Neural cell (in vitro differentiated cells): ENCODE measurements around the gene IL2RG.

Experiments
- CTCF ChIP-seq: fragments of 450-650 bp; IDR thresholded peaks from 2 replicates; pipeline ENCODE4 v1.5.1; 2014; ENCODE audit warnings: antibody characterized with exemption, mild to moderate bottlenecking, moderate library complexity; ENCODE audit not compliant: poor library complexity, severe bottlenecking
- EP300 ChIP-seq: fragments of 450-650 bp; conservative IDR thresholded peaks from 2 replicates; pipeline ENCODE4 v1.6.1; 2014; ENCODE audit warnings: antibody characterized with exemption, mild to moderate bottlenecking, moderate library complexity; ENCODE audit not compliant: poor library complexity, severe bottlenecking
- EZH2 ChIP-seq: fragments of 200-600, 300-800 bp; shearing (Covaris generic), sonication (generic); IDR thresholded peaks from 2 replicates; pipeline ENCODE4 v1.6.1; 2014; ENCODE audit warnings: antibody characterized with exemption, low read length, borderline replicate concordance, mild to moderate bottlenecking; ENCODE audit not compliant: insufficient read depth, poor library complexity, severe bottlenecking
- RAD21 ChIP-seq: fragments of 450-650 bp; conservative IDR thresholded peaks from 2 replicates; pipeline ENCODE4 v1.6.1; 2014; ENCODE audit warnings: antibody characterized with exemption, mild to moderate bottlenecking, moderate library complexity
- SMC3 ChIP-seq: fragments of 450-650 bp; conservative IDR thresholded peaks from 2 replicates; pipeline ENCODE4 v1.6.1; 2014; ENCODE audit warnings: antibody characterized with exemption, mild to moderate bottlenecking, moderate library complexity; ENCODE audit not compliant: poor library complexity

GRCh38 chrX:71109051-71109450, 2.3 kb downstream of the IL2RG start:
- no peak for TF ChIP-seq EP300
- no peak for TF ChIP-seq RAD21
- TF ChIP-seq EZH2, result no peak
- no peak for TF ChIP-seq CTCF
- TF ChIP-seq SMC3, result no peak
